Measurements from ENCODE around the gene EYA2.

DNA sequence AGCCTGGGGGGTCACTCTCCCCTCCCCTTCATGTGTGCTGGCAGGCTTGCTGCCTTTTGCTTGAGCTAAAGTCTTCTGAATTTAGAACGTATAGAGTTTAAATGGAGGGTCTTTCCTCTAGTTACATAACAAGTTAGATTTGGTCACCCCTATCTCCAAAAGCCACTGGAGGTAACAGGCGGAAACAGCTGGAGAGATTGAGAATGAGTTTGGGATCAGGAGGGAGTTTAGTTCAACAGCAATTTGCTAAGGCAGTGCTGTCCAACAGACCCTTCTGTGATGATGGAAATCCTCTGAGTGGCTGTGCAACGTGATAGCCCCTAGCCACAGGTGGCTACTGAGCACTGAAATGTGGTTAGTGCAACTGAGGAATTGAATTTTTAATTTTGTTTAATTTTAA, 132.8 kb downstream of the EYA2 start:
- TF ChIP-seq, protein P1, sequence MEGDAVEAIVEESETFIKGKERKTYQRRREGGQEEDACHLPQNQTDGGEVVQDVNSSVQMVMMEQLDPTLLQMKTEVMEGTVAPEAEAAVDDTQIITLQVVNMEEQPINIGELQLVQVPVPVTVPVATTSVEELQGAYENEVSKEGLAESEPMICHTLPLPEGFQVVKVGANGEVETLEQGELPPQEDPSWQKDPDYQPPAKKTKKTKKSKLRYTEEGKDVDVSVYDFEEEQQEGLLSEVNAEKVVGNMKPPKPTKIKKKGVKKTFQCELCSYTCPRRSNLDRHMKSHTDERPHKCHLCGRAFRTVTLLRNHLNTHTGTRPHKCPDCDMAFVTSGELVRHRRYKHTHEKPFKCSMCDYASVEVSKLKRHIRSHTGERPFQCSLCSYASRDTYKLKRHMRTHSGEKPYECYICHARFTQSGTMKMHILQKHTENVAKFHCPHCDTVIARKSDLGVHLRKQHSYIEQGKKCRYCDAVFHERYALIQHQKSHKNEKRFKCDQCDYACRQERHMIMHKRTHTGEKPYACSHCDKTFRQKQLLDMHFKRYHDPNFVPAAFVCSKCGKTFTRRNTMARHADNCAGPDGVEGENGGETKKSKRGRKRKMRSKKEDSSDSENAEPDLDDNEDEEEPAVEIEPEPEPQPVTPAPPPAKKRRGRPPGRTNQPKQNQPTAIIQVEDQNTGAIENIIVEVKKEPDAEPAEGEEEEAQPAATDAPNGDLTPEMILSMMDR (IDR thresholded peaks at IDR 0.05), result no peak
- TF ChIP-seq POLR2A (IDR thresholded peaks at IDR 0.05), result no peak
